ENCODE results near the gene ILKAP. TPM values are rescaled to one million over a fixed set of nuclear protein-coding genes. Genes with fewer than 3 reads are reported as not detected.

The ILKAP gene
- polyA plus RNA-seq, 1 experiment: 31.1 TPM

- Histone ChIP-seq H3K27me3 (ENCODE audit: control insufficient read depth, insufficient read depth, low read length) (no peaks in the 10 kb centered on the region), H3K4me3 (ENCODE audit: low read depth, low read length) (no peak overlapping the region), H3K36me3 (ENCODE audit: control insufficient read depth, insufficient read depth, low read length) (no peaks in the 10 kb centered on the region)
- TF ChIP-seq, protein P1, sequence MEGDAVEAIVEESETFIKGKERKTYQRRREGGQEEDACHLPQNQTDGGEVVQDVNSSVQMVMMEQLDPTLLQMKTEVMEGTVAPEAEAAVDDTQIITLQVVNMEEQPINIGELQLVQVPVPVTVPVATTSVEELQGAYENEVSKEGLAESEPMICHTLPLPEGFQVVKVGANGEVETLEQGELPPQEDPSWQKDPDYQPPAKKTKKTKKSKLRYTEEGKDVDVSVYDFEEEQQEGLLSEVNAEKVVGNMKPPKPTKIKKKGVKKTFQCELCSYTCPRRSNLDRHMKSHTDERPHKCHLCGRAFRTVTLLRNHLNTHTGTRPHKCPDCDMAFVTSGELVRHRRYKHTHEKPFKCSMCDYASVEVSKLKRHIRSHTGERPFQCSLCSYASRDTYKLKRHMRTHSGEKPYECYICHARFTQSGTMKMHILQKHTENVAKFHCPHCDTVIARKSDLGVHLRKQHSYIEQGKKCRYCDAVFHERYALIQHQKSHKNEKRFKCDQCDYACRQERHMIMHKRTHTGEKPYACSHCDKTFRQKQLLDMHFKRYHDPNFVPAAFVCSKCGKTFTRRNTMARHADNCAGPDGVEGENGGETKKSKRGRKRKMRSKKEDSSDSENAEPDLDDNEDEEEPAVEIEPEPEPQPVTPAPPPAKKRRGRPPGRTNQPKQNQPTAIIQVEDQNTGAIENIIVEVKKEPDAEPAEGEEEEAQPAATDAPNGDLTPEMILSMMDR (IDR thresholded peaks at IDR 0.05; ENCODE audit: insufficient read depth, low read depth, low read length): no peak
- CTCF ChIA-PET: no interaction called here
- no peak for DNase-seq (ENCODE audit: low read depth)
- POLR2A ChIA-PET: no interaction called here
Observed at GRCh38 chr2:238126338-238126737, 77.2 kb downstream of the ILKAP start.

DNA sequence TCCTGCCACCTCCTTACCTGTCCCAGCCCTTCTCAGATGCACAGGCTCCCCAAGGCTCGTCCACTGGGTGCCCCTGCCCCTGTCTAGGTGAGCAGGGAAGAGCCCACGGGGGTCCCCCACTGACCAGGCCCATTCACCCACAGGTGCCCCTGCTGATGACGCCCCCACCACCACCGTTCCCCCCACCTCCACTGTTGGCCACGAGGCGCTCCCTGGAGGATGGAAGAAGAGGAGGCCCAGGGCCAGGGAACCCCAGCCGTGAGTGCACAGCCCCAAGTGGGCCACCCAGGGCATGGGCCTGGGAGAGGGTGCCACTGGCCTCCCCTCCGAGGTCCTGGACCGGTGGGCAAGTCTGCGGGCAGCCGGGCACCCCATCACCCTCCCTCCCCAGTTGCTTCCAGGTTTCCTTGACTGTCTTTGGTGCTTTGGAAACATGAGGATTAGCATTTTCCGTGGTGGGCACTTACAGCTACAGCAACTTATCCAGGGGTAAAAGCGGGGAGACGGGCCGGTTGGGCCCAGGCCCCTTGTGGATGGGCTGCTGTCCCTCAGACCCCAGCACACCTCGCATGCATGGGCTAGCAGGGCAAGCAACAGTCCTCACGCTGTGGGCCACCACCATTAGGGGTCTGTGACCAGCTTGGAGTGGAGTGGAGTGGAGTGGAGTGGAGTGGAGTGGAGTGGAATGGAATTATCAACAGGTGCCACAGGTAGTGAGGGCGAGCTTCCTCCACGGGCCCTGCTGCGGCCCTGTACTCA, 78.2 kb downstream of the ILKAP start:
- no peaks in the 10 kb centered on the region for H3K36me3 ChIP-seq (ENCODE audit: control insufficient read depth, insufficient read depth, low read length)
- no peak overlapping the region for H3K4me3 ChIP-seq (ENCODE audit: low read depth, low read length)
- peaks cover 3% of the 10 kb centered on the region for H3K27me3 ChIP-seq (ENCODE audit: control insufficient read depth, insufficient read depth, low read length)
- ChIA-PET CTCF (interaction anchor here (0.8 kb wide), 1 partner anchor 9 kb away, joined by 4 read pairs; no protein-coding TSS in a partner anchor), POLR2A (no interaction called here)
- TF ChIP-seq, protein P1 (IDR thresholded peaks at IDR 0.05; ENCODE audit: insufficient read depth, low read depth, low read length): no peak
- no peak for DNase-seq (ENCODE audit: low read depth)

- ChIA-PET POLR2A (no interaction called here), CTCF (interaction anchor here (0.8 kb wide), 1 partner anchor 10 kb away, joined by 4 read pairs; no protein-coding TSS in a partner anchor)
- peaks cover 3% of the 10 kb centered on the region for H3K27me3 ChIP-seq (ENCODE audit: control insufficient read depth, insufficient read depth, low read length)
- no peak for DNase-seq (ENCODE audit: low read depth)
- no peak overlapping the region for H3K4me3 ChIP-seq (ENCODE audit: low read depth, low read length)
- TF ChIP-seq, protein P1 (IDR thresholded peaks at IDR 0.05; ENCODE audit: insufficient read depth, low read depth, low read length): no peak
- H3K36me3 ChIP-seq (ENCODE audit: control insufficient read depth, insufficient read depth, low read length): no peaks in the 10 kb centered on the region
Observed at GRCh38 chr2:238124488-238125126, 78.9 kb downstream of the ILKAP start.

- H3K27me3 ChIP-seq (ENCODE audit: control insufficient read depth, insufficient read depth, low read length): peaks cover 4% of the 10 kb centered on the region
- no peak for DNase-seq (ENCODE audit: low read depth)
- CTCF ChIA-PET: no interaction called here
- POLR2A ChIA-PET: no interaction called here
- H3K36me3 ChIP-seq (ENCODE audit: control insufficient read depth, insufficient read depth, low read length): no peaks in the 10 kb centered on the region
- H3K4me3 ChIP-seq (ENCODE audit: low read depth, low read length): no peak overlapping the region
- TF ChIP-seq, protein P1 (IDR thresholded peaks at IDR 0.05; ENCODE audit: insufficient read depth, low read depth, low read length): no peak
Observed at GRCh38 chr2:238123991-238124470, 79.5 kb downstream of the ILKAP start.

- no peak overlapping the region for H3K4me3 ChIP-seq (ENCODE audit: low read depth, low read length)
- H3K36me3 ChIP-seq (ENCODE audit: control insufficient read depth, insufficient read depth, low read length): no peaks in the 10 kb centered on the region
- DNase-seq (ENCODE audit: low read depth): no peak
- TF ChIP-seq, protein P1 (IDR thresholded peaks at IDR 0.05; ENCODE audit: insufficient read depth, low read depth, low read length): no peak
- H3K27me3 ChIP-seq (ENCODE audit: control insufficient read depth, insufficient read depth, low read length): peaks cover 4% of the 10 kb centered on the region
- ChIA-PET CTCF (no interaction called here), POLR2A (no interaction called here)
Observed at GRCh38 chr2:238123218-238123971, 80.1 kb downstream of the ILKAP start.
